ENCODE measurements around the gene HOXC6.

Gene HOXC6

DNA sequence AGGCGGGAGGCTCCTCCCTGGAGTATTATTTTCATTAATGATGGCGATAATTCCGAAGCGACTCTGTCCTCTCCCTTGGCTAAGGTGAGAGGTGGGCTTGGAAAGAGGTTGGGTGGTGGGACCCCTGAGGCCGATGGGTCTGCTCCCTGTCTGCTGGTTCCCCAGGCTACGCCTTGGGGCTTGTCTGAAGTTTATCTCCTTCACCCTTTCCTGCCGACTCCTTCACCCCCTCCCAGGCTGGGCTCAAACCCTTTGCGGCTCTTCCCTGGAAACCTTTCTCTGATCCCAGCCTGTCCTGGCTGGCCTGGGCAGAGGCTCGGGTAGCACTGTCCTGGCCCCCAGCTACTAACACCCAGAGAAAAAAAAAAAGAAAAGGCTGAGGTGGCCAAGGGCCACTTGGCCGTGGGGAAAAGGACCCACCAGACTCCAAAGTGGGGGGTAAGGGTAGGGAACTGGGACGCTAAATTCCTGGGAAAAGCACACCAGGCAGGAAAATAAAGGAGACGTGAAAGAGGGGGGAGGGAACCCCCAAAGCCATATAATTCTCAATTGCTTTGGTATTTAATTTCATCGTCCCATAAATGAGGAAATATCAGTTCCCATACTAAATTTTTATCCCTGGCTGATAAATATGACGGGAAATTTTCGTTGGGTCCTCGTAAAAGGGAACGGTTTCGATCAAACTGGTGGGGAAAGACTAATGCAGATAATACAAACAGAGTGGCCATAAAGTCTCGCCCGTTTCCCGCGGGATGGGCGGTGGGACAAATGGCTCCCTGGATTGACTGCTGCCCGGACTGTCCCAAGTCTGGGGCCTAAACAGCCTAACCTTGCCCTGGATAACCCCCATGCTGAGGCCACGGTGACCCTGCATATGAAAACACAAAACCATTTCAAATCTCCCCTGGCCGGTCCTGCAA is 45.3 kb upstream of the HOXC6 start:
- POLR2A ChIA-PET = no interaction called here
- Histone ChIP-seq H3K27ac (ENCODE audit: extremely low read depth, low read depth, low read length) (no peak overlapping the region), H3K4me1 (ENCODE audit: control insufficient read depth, insufficient read depth, low read length) (peaks cover 23% of the 10 kb centered on the region), H3K9me3 (ENCODE audit: control insufficient read depth, insufficient read depth, low read depth, low read length) (no peaks in the 10 kb centered on the region), H3K4me3 (ENCODE audit: low read depth, low read length) (no peak overlapping the region), H3K36me3 (ENCODE audit: control insufficient read depth in 2 of 2, insufficient read depth in 1 of 2, low read length in 2 of 2) (no peaks in the 10 kb centered on the region)
- no peak for TF ChIP-seq ZNF341 (tag by site-specific recombination; IDR thresholded peaks at IDR 0.05; ENCODE audit: low read depth)
- TF ChIP-seq, protein P1, sequence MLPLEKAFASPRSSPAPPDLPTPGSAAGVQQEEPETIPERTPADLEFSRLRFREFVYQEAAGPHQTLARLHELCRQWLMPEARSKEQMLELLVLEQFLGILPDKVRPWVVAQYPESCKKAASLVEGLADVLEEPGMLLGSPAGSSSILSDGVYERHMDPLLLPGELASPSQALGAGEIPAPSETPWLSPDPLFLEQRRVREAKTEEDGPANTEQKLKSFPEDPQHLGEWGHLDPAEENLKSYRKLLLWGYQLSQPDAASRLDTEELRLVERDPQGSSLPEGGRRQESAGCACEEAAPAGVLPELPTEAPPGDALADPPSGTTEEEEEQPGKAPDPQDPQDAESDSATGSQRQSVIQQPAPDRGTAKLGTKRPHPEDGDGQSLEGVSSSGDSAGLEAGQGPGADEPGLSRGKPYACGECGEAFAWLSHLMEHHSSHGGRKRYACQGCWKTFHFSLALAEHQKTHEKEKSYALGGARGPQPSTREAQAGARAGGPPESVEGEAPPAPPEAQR (tag by site-specific recombination; IDR thresholded peaks at IDR 0.05) = no peak
- no peak for TF ChIP-seq ZBTB20 (tag by site-specific recombination; IDR thresholded peaks at IDR 0.05)
- TF ChIP-seq, protein P2, sequence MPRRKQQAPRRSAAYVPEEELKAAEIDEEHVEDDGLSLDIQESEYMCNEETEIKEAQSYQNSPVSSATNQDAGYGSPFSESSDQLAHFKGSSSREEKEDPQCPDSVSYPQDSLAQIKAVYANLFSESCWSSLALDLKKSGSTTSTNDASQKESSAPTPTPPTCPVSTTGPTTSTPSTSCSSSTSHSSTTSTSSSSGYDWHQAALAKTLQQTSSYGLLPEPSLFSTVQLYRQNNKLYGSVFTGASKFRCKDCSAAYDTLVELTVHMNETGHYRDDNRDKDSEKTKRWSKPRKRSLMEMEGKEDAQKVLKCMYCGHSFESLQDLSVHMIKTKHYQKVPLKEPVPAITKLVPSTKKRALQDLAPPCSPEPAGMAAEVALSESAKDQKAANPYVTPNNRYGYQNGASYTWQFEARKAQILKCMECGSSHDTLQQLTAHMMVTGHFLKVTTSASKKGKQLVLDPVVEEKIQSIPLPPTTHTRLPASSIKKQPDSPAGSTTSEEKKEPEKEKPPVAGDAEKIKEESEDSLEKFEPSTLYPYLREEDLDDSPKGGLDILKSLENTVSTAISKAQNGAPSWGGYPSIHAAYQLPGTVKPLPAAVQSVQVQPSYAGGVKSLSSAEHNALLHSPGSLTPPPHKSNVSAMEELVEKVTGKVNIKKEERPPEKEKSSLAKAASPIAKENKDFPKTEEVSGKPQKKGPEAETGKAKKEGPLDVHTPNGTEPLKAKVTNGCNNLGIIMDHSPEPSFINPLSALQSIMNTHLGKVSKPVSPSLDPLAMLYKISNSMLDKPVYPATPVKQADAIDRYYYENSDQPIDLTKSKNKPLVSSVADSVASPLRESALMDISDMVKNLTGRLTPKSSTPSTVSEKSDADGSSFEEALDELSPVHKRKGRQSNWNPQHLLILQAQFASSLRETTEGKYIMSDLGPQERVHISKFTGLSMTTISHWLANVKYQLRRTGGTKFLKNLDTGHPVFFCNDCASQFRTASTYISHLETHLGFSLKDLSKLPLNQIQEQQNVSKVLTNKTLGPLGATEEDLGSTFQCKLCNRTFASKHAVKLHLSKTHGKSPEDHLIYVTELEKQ (tag by site-specific recombination; IDR thresholded peaks at IDR 0.05; ENCODE audit: borderline replicate concordance) = no peak
- TF ChIP-seq ZNF600 (tag by site-specific recombination; IDR thresholded peaks at IDR 0.05) = no peak
- no peak for TF ChIP-seq ZNF433 (tag by site-specific recombination; IDR thresholded peaks at IDR 0.05; ENCODE audit: low read depth)
- no peak for TF ChIP-seq YY1 (tag by site-specific recombination; IDR thresholded peaks at IDR 0.05)
- no peak for TF ChIP-seq PRDM1 (tag by site-specific recombination; IDR thresholded peaks at IDR 0.05)
- no peak for TF ChIP-seq RBAK (tag by site-specific recombination; IDR thresholded peaks at IDR 0.05)
- no peak for TF ChIP-seq ZNF146 (tag by site-specific recombination; IDR thresholded peaks at IDR 0.05)
- TF ChIP-seq ZNF211 (tag by site-specific recombination; IDR thresholded peaks at IDR 0.05; ENCODE audit: low read depth) = no peak
- no peak for TF ChIP-seq MEIS1 (CRISPR knock-in tag; IDR thresholded peaks at IDR 0.05; ENCODE audit: borderline replicate concordance)
- TF ChIP-seq, protein P3, sequence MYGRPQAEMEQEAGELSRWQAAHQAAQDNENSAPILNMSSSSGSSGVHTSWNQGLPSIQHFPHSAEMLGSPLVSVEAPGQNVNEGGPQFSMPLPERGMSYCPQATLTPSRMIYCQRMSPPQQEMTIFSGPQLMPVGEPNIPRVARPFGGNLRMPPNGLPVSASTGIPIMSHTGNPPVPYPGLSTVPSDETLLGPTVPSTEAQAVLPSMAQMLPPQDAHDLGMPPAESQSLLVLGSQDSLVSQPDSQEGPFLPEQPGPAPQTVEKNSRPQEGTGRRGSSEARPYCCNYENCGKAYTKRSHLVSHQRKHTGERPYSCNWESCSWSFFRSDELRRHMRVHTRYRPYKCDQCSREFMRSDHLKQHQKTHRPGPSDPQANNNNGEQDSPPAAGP (tag by site-specific recombination; IDR thresholded peaks at IDR 0.05) = no peak
- TF ChIP-seq BCL11A (tag by site-specific recombination; IDR thresholded peaks at IDR 0.05; ENCODE audit: low read depth) = no peak
- TF ChIP-seq ZNF391 (tag by site-specific recombination; IDR thresholded peaks at IDR 0.05; ENCODE audit: borderline replicate concordance, low read depth) = no peak
- no peak for TF ChIP-seq ZNF221 (tag by site-specific recombination; IDR thresholded peaks at IDR 0.05; ENCODE audit: borderline replicate concordance)
- TF ChIP-seq ZNF132 (tag by site-specific recombination; IDR thresholded peaks at IDR 0.05; ENCODE audit: borderline replicate concordance) = no peak
- CTCF ChIA-PET = no interaction called here

DNA sequence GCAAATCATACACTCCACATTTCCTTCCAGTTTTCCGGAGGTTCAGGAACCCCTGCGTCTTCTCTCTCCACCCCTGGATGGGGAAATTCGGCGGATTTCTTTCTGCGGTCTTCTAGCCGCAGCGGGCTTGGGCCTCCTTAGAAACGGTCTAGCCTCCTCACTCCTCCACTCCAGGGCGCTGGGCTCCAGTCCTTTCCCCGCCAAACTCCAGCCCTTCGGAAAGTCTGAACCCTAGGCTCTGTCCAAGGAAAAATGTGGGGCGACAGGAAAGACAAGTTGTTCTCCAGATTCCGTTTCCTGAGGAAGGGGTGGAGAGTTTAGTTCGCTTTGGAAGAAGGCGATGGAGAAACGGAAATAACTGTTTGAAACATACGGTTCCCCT is 44.7 kb upstream of the HOXC6 start:
- Histone ChIP-seq H3K4me3 (ENCODE audit: low read depth, low read length) (no peak overlapping the region), H3K27ac (ENCODE audit: extremely low read depth, low read depth, low read length) (no peak overlapping the region), H3K4me1 (ENCODE audit: control insufficient read depth, insufficient read depth, low read length) (peaks cover 24% of the 10 kb centered on the region), H3K36me3 (ENCODE audit: control insufficient read depth in 2 of 2, insufficient read depth in 1 of 2, low read length in 2 of 2) (no peaks in the 10 kb centered on the region), H3K9me3 (ENCODE audit: control insufficient read depth, insufficient read depth, low read depth, low read length) (no peaks in the 10 kb centered on the region)
- ChIA-PET CTCF (interaction anchor here (5.8 kb wide), 1 partner anchor 231 kb away, joined by 80 read pairs; no protein-coding TSS in a partner anchor), POLR2A (no interaction called here)
- TF ChIP-seq IKZF3 (tag by site-specific recombination; IDR thresholded peaks at IDR 0.05) (0 out of 2 replicates have a peak, but pooled peaks have one; percentile 7), ZNF629 (tag by site-specific recombination; IDR thresholded peaks at IDR 0.05) (no peak)
